K562 (cell line): ENCODE measurements around the gene GLT8D2. TPM values are rescaled to one million over a fixed set of nuclear protein-coding genes. Genes with fewer than 3 reads are reported as not detected.

ENCODE experiments used
- ATAC-seq: fragments of 200-7000 bp; cut with Tn5 transposase; 3 replicates; pipeline ENCODE4 v1.9.1; 2020; ENCODE audit warnings: moderate library complexity
- BruUV-seq: library from RNA; stranded (reverse); fragments of 400-500 nt; replicated peaks from 2 replicates; lab custom pipeline; 2021; lab: Mats Ljungman, UMichigan
- CTCF ChIA-PET: fragments of 300-600 bp; formaldehyde crosslinking; extraction: SDS; loops from one replicate; lab custom pipeline; 2021; ENCODE audit warnings: low intra/inter-chr PET ratio; lab: Yijun Ruan, JAX
- POLR2A ChIA-PET: fragments of 300-600, 350-650 bp; sonication (Branson Sonifier 250); formaldehyde crosslinking; extraction: SDS; loops from one replicate; lab custom pipeline; 2021; ENCODE audit warnings: antibody characterized with exemption, inconsistent platforms; lab: Yijun Ruan, JAX
- DNase-seq, 4 experiments: peaks; one replicate each; pipeline versions ENCODE4 v3.0.0 to v3.0.0-alpha.2; 2011 to 2018; ENCODE audit warnings: low spot score in 3 of 4, mixed read lengths in 3 of 4; ENCODE audit errors: extremely low read depth in 1 of 4
- FAIRE-seq: peaks from 2 replicates; lab custom pipeline; 2011; peaks lifted over from hg19 to GRCh38; lab: Jason Lieb, UNC
- H2AFZ ChIP-seq: 2 replicates; pipeline ENCODE4 v1.6.0; 2011; ENCODE audit warnings: low read depth, low read length, control low read depth, inconsistent platforms
- H3K27ac ChIP-seq: fragments of 200-600 bp; 3 replicates; pipeline ENCODE4 v1.8.0; 2011; ENCODE audit warnings: low read depth, mild to moderate bottlenecking, control low read depth, inconsistent platforms, low read length, moderate library complexity, mixed read lengths; ENCODE audit errors: extremely low read depth
- H3K27me3 ChIP-seq, 2 experiments: fragments of 300-600 bp in 1 of 2; 2 replicates in 1 of 2; 3 replicates in 1 of 2; pipeline versions ENCODE4 v1.6.0 to v1.8.0; 2011; ENCODE audit warnings: inconsistent platforms in 2 of 2, low read length in 2 of 2, mild to moderate bottlenecking in 1 of 2, mixed read lengths in 1 of 2, moderate library complexity in 1 of 2; ENCODE audit not compliant: control insufficient read depth in 2 of 2, insufficient read depth in 2 of 2
- H3K36me3 ChIP-seq: fragments of 300-600 bp; 3 replicates; pipeline ENCODE4 v1.8.0; 2011; ENCODE audit warnings: mild to moderate bottlenecking, low read length, inconsistent platforms; ENCODE audit not compliant: control insufficient read depth, insufficient read depth
- H3K4me1 ChIP-seq, 2 experiments: fragments of 200-600 bp in 1 of 2; replicated peaks in 1 of 2; 2 replicates in 1 of 2; 3 replicates in 1 of 2; pipeline versions ENCODE4 v1.5.1 to v1.8.0; 2011; ENCODE audit warnings: inconsistent platforms in 2 of 2, low read length in 2 of 2, mild to moderate bottlenecking in 1 of 2, mixed read lengths in 1 of 2, moderate library complexity in 1 of 2; ENCODE audit not compliant: control insufficient read depth in 2 of 2, insufficient read depth in 2 of 2
- H3K4me2 ChIP-seq: 2 replicates; pipeline ENCODE4 v1.6.1; 2011; ENCODE audit warnings: low read length, control low read depth, inconsistent platforms, mixed read lengths; ENCODE audit not compliant: insufficient read depth
- H3K4me3 ChIP-seq: fragments of 200-600 bp; sonication (generic), shearing (Covaris generic); 2 replicates; pipeline ENCODE4 v1.5.1; 2016; ENCODE audit warnings: control low read depth, inconsistent platforms
- H3K79me2 ChIP-seq: fragments of 200-600 bp; 3 replicates; pipeline ENCODE4 v1.8.0; 2011; ENCODE audit warnings: low read length, inconsistent platforms; ENCODE audit not compliant: control insufficient read depth, insufficient read depth
- H3K9ac ChIP-seq, 2 experiments: 2 replicates each; pipeline versions ENCODE4 v1.6.0 to v1.6.1; 2011; ENCODE audit warnings: low read depth in 2 of 2, low read length in 2 of 2, control low read depth in 1 of 2, inconsistent platforms in 1 of 2, mild to moderate bottlenecking in 1 of 2, mixed read lengths in 1 of 2; ENCODE audit not compliant: insufficient read depth in 1 of 2
- H3K9me1 ChIP-seq: one replicate; pipeline ENCODE4 v1.6.0; 2011; ENCODE audit warnings: inconsistent platforms, mild to moderate bottlenecking, low read length, moderate library complexity; ENCODE audit not compliant: control insufficient read depth, insufficient read depth
- H3K9me3 ChIP-seq: replicated peaks from 2 replicates; pipeline ENCODE4 v1.5.1; 2011; ENCODE audit warnings: low read depth, low read length, inconsistent platforms; ENCODE audit not compliant: control insufficient read depth, insufficient read depth
- H4K20me1 ChIP-seq: replicated peaks from 2 replicates; pipeline ENCODE4 v1.6.1; 2011; ENCODE audit warnings: low read length, inconsistent platforms, mixed read lengths; ENCODE audit not compliant: control insufficient read depth, insufficient read depth
- ASH1L ChIP-seq: fragments of 450-650 bp; IDR thresholded peaks from 2 replicates; pipeline ENCODE4 v1.6.1; 2018; ENCODE audit warnings: borderline replicate concordance, mild to moderate bottlenecking, low read depth; ENCODE audit not compliant: partially characterized antibody
- KDM5B ChIP-seq: fragments of 200-600 bp; sonication (generic); IDR thresholded peaks from 2 replicates; pipeline ENCODE4 v1.6.1; 2012; ENCODE audit warnings: low read depth, mild to moderate bottlenecking, moderate library complexity, low read length, control low read depth, inconsistent platforms; ENCODE audit not compliant: insufficient replicate concordance
- NFE2 ChIP-seq: IDR thresholded peaks from 2 replicates; pipeline ENCODE4 v1.6.1; 2014; ENCODE audit warnings: antibody characterized with exemption, low read depth
- RBM17 ChIP-seq: fragments of 200-400 bp; formaldehyde crosslinking; IDR thresholded peaks from 2 replicates; pipeline ENCODE4 v1.6.1; 2017; ENCODE audit warnings: low read depth, mild to moderate bottlenecking, low read length, borderline replicate concordance
- TAL1 ChIP-seq: fragments of 450-650 bp; IDR thresholded peaks from 2 replicates; pipeline ENCODE4 v1.6.1; 2016; ENCODE audit warnings: mild to moderate bottlenecking
- ZSCAN32 ChIP-seq: fragments of 450-650 bp; formaldehyde crosslinking; IDR thresholded peaks from 2 replicates; pipeline ENCODE4 v1.4.0; 2020; ENCODE audit warnings: mild to moderate bottlenecking, moderate library complexity
- WGBS: fragments of 100-300 bp; shearing (Covaris generic); methylation state at CpG from one replicate; pipeline ENCODE4 v1.1.6; 2016; ENCODE audit warnings: low coverage, mixed read lengths; ENCODE audit not compliant: insufficient coverage; ENCODE audit errors: missing lambda C conversion rate; 5-methylcytosine and 5-hydroxymethylcytosine counted together
- in situ Hi-C: fragments of 300-500 bp; cut with MboI; formaldehyde crosslinking; loops from 4 replicates; pipeline ENCODE4 v1.15.0; 2018; ENCODE audit warnings: inconsistent platforms, mixed read lengths
- intact Hi-C: fragments of 100-400 bp; cut with micrococcal nuclease; formaldehyde crosslinking; loops from 2 replicates; pipeline ENCODE4 v1.14.2; 2022
- polyA plus RNA-seq, 8 experiments: library from polyadenylated mRNA; depleted of rRNA in 4 of 8; stranded (reverse) in 5 of 8; unstranded in 3 of 8; fragments of >200 nt; fragmentation: Nextera tagmentation in 2 of 8; fragmentation: Illumina TruSeq in 1 of 8; extraction: Ambion mirVana in 2 of 8; extraction: Trizol in 1 of 8; gene quantifications; 2 replicates each; pipeline versions ENCODE4 v1.2.1 to v1.2.3, GENCODE V29; 2011 to 2014; ENCODE audit warnings: inconsistent platforms in 1 of 8, missing spikeins in 1 of 8
- total RNA-seq, 7 experiments: library from RNA; depleted of rRNA in 6 of 7; stranded (reverse); fragments of >200 nt in 6 of 7; fragmentation: Illumina TruSeq in 2 of 7; extraction: Trizol in 2 of 7; gene quantifications; 2 replicates each; pipeline versions ENCODE4 v1.2.1 to v1.2.3, GENCODE V29; 2011 to 2021; ENCODE audit warnings: low replicate concordance in 1 of 7
- TF ChIP-seq, protein P1 (sequence below), 2 experiments: IDR thresholded peaks in 1 of 2; conservative IDR thresholded peaks in 1 of 2; 2 replicates each; pipeline ENCODE4 v1.6.1; 2016; ENCODE audit warnings: low read depth in 2 of 2, mild to moderate bottlenecking in 1 of 2, missing compliant biosample characterization in 1 of 2, missing genetic modification characterization in 1 of 2, moderate library complexity in 1 of 2
- TF ChIP-seq, protein P2 (sequence below): sonication (generic); formaldehyde crosslinking; IDR thresholded peaks from 2 replicates; pipeline ENCODE4 v1.8.1; 2022; ENCODE audit warnings: missing genetic modification reagents
- TF ChIP-seq, protein P3 (sequence below): fragments of 450-650 bp; IDR thresholded peaks from 2 replicates; pipeline ENCODE4 v1.6.1; 2018; ENCODE audit not compliant: partially characterized antibody
- TF ChIP-seq, protein P4 (sequence below): fragments of 250-450 bp; sonication (Bioruptor Pico); IDR thresholded peaks from 2 replicates; pipeline ENCODE4 v1.8.0; 2022; ENCODE audit warnings: moderate library complexity, mild to moderate bottlenecking, inconsistent platforms

Gene GLT8D2
- total and polyA plus RNA-seq, 9 of the 15 experiments (the other 6 are each of a cell fraction or from before 2014, with no cell fraction given) = 0.18 to 0.27 (median 0.18) TPM; not detected in 6

DNA sequence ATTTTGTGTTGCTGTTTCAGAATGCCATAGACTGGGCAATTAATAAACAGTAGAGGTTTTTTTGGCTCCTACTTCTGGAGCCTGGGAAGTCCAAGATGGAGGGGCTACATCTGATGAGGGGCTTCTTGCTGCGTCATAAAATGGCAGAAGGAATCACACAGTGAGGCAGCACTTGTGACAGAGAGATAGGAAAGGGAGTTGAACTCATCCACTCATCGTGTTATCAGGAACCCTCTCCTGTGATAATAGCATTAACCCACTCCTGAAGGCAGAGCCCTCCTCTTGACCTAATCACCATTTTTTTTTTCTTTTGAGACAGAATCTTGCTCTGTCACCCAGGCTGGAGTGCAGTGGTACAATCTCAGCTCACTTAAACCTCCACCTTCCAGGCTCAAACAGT lies 74.6 kb downstream of the GLT8D2 start (continued):
- TF ChIP-seq, protein P1, sequence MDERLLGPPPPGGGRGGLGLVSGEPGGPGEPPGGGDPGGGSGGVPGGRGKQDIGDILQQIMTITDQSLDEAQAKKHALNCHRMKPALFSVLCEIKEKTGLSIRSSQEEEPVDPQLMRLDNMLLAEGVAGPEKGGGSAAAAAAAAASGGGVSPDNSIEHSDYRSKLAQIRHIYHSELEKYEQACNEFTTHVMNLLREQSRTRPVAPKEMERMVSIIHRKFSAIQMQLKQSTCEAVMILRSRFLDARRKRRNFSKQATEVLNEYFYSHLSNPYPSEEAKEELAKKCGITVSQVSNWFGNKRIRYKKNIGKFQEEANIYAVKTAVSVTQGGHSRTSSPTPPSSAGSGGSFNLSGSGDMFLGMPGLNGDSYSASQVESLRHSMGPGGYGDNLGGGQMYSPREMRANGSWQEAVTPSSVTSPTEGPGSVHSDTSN (CRISPR knock-in tag; IDR thresholded peaks at IDR 0.05; ENCODE audit: low read depth) = no peak
- TF ChIP-seq, protein P1 (tag; conservative IDR thresholded peaks at IDR 0.05; ENCODE audit: low read depth) = no peak
- TF ChIP-seq TAL1 = peak; percentile 4; the same call in 1 of the 2 replicates

DNA sequence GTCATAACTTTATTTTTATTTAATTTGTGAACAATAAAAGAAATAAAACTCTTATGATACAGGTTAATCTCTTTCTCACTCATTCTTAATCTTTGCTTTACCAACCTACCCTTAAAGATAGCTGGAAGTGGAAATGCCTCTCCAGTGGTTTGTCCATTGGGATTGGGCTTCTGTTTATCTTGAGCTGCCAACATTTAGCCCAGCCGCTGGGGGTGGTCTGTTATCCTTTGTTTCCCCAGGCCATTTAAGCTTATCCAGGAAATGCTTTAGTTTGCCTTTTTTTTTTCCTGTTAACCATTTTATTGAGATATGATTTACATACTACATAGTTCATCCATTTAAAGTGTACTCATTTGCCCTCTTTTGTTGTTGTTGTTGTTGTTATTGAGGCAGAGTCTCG lies 76.1 kb downstream of the GLT8D2 start:
- Histone ChIP-seq H2AFZ (no peak overlapping the region), H4K20me1 (no peaks in the 10 kb centered on the region; the same call in 1 of the 2 replicates), H3K4me3 (no peak overlapping the region), H3K9me3 (no peaks in the 10 kb centered on the region), H3K9me1 (peaks cover 2% of the 10 kb centered on the region), H3K36me3 (peaks cover 71% of the 10 kb centered on the region), H3K79me2 (peaks cover 89% of the 10 kb centered on the region), H3K27ac (no peak overlapping the region), H3K4me2 (no peak overlapping the region), H3K27me3 (no peaks in the 10 kb centered on the region), H3K9ac (no peak overlapping the region), H3K4me1 (peaks cover 21 to 22% of the 10 kb centered on the region in 2 experiments; a peak in 4 of 5 replicates)
- no TSS peak for BruUV-seq
- peak; percentile 17; the same call in 1 of the 3 replicates for ATAC-seq
- ChIA-PET CTCF (no interaction called here), POLR2A (interaction anchor here (0.9 to 2.2 kb wide), 4 partner anchors 8 to 23 kb away, joined by 4 to 15 read pairs (median 6); partner anchors contain the start of gene TDG)
- DNase-seq = no peak
- no peak for FAIRE-seq
- in situ Hi-C loops (no loop called here), intact Hi-C loops (no loop called here)
- TF ChIP-seq, protein P2, sequence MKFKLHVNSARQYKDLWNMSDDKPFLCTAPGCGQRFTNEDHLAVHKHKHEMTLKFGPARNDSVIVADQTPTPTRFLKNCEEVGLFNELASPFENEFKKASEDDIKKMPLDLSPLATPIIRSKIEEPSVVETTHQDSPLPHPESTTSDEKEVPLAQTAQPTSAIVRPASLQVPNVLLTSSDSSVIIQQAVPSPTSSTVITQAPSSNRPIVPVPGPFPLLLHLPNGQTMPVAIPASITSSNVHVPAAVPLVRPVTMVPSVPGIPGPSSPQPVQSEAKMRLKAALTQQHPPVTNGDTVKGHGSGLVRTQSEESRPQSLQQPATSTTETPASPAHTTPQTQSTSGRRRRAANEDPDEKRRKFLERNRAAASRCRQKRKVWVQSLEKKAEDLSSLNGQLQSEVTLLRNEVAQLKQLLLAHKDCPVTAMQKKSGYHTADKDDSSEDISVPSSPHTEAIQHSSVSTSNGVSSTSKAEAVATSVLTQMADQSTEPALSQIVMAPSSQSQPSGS (CRISPR knock-in tag) = no peak
- TF ChIP-seq ZSCAN32 (CRISPR knock-in tag) (no peak), ASH1L (no peak), KDM5B (no peak), NFE2 (no peak), RBM17 (no peak)
- TF ChIP-seq, protein P3, sequence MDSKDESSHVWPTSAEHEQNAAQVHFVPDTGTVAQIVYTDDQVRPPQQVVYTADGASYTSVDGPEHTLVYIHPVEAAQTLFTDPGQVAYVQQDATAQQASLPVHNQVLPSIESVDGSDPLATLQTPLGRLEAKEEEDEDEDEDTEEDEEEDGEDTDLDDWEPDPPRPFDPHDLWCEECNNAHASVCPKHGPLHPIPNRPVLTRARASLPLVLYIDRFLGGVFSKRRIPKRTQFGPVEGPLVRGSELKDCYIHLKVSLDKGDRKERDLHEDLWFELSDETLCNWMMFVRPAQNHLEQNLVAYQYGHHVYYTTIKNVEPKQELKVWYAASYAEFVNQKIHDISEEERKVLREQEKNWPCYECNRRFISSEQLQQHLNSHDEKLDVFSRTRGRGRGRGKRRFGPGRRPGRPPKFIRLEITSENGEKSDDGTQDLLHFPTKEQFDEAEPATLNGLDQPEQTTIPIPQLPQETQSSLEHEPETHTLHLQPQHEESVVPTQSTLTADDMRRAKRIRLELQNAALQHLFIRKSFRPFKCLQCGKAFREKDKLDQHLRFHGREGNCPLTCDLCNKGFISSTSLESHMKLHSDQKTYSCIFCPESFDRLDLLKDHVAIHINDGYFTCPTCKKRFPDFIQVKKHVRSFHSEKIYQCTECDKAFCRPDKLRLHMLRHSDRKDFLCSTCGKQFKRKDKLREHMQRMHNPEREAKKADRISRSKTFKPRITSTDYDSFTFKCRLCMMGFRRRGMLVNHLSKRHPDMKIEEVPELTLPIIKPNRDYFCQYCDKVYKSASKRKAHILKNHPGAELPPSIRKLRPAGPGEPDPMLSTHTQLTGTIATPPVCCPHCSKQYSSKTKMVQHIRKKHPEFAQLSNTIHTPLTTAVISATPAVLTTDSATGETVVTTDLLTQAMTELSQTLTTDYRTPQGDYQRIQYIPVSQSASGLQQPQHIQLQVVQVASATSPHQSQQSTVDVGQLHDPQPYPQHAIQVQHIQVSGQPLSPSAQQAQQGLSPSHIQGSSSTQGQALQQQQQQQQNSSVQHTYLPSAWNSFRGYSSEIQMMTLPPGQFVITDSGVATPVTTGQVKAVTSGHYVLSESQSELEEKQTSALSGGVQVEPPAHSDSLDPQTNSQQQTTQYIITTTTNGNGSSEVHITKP = peak; percentile 23
- TF ChIP-seq, protein P4, sequence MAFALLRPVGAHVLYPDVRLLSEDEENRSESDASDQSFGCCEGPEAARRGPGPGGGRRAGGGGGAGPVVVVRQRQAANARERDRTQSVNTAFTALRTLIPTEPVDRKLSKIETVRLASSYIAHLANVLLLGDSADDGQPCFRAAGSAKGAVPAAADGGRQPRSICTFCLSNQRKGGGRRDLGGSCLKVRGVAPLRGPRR (CRISPR knock-in tag) = no peak
- 50% methylated on average over 2 of the region's 2 CpGs for WGBS
